Measurements from ENCODE around the gene MT1HL1.

GRCh38 chr1:237004116-237004515 lies at the start of gene MT1HL1:
- TF ChIP-seq, protein P1, sequence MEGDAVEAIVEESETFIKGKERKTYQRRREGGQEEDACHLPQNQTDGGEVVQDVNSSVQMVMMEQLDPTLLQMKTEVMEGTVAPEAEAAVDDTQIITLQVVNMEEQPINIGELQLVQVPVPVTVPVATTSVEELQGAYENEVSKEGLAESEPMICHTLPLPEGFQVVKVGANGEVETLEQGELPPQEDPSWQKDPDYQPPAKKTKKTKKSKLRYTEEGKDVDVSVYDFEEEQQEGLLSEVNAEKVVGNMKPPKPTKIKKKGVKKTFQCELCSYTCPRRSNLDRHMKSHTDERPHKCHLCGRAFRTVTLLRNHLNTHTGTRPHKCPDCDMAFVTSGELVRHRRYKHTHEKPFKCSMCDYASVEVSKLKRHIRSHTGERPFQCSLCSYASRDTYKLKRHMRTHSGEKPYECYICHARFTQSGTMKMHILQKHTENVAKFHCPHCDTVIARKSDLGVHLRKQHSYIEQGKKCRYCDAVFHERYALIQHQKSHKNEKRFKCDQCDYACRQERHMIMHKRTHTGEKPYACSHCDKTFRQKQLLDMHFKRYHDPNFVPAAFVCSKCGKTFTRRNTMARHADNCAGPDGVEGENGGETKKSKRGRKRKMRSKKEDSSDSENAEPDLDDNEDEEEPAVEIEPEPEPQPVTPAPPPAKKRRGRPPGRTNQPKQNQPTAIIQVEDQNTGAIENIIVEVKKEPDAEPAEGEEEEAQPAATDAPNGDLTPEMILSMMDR (IDR thresholded peaks at IDR 0.05; ENCODE audit: poor library complexity): no peak
- no peak for TF ChIP-seq EZH2 (IDR thresholded peaks at IDR 0.05; ENCODE audit: borderline replicate concordance)
